Fibroblast of villous mesenchyme (primary cell): ENCODE measurements around the gene C1orf52. TPM values are rescaled to one million over a fixed set of nuclear protein-coding genes. Genes with fewer than 3 reads are reported as not detected.

Experiments
- DNase-seq: peaks from one replicate; pipeline ENCODE4 v3.0.0-alpha.2; 2010; ENCODE audit warnings: low read depth
- H3K4me3 ChIP-seq: 2 replicates; pipeline ENCODE4 v1.5.1; 2011; ENCODE audit warnings: low read depth, mild to moderate bottlenecking, low read length
- total RNA-seq: library from RNA; depleted of rRNA; stranded (reverse); fragments of >200 nt; gene quantifications from 2 replicates; pipeline ENCODE4 v1.2.3, GENCODE V29; 2012
- TF ChIP-seq, protein P1 (sequence below): IDR thresholded peaks from 2 replicates; pipeline ENCODE4 v1.5.1; 2012; ENCODE audit warnings: low read depth, mild to moderate bottlenecking, low read length; ENCODE audit not compliant: insufficient read depth

The C1orf52 gene
- total RNA-seq, 1 donor: 23.7 TPM

GRCh38 chr1:85278853-85279314, 19.4 kb upstream of the C1orf52 start:
- TF ChIP-seq, protein P1, sequence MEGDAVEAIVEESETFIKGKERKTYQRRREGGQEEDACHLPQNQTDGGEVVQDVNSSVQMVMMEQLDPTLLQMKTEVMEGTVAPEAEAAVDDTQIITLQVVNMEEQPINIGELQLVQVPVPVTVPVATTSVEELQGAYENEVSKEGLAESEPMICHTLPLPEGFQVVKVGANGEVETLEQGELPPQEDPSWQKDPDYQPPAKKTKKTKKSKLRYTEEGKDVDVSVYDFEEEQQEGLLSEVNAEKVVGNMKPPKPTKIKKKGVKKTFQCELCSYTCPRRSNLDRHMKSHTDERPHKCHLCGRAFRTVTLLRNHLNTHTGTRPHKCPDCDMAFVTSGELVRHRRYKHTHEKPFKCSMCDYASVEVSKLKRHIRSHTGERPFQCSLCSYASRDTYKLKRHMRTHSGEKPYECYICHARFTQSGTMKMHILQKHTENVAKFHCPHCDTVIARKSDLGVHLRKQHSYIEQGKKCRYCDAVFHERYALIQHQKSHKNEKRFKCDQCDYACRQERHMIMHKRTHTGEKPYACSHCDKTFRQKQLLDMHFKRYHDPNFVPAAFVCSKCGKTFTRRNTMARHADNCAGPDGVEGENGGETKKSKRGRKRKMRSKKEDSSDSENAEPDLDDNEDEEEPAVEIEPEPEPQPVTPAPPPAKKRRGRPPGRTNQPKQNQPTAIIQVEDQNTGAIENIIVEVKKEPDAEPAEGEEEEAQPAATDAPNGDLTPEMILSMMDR: no peak
- peak; percentile 96 for DNase-seq
- peak overlapping the region; percentile 34 for H3K4me3 ChIP-seq

DNA sequence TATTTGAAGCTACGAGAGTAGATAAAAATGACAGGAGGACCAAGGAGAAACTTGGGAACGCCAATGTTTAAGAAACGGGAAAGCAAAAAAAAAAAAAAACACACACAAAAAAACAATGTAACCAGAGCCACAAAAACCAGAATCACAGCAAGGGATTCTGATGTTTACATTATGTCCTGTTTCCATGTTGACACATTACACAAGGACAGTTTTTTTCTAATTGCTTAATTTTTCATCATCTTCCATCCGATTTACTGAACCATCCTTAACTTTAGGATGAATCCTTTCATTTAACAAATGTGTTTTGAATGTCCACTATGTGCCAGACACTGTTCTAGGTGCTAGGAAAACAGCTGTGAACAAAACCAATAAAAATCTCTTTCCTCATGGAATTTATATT, 18.3 kb upstream of the C1orf52 start:
- no peak overlapping the region for H3K4me3 ChIP-seq
- no peak for DNase-seq
- TF ChIP-seq, protein P1: no peak

DNA sequence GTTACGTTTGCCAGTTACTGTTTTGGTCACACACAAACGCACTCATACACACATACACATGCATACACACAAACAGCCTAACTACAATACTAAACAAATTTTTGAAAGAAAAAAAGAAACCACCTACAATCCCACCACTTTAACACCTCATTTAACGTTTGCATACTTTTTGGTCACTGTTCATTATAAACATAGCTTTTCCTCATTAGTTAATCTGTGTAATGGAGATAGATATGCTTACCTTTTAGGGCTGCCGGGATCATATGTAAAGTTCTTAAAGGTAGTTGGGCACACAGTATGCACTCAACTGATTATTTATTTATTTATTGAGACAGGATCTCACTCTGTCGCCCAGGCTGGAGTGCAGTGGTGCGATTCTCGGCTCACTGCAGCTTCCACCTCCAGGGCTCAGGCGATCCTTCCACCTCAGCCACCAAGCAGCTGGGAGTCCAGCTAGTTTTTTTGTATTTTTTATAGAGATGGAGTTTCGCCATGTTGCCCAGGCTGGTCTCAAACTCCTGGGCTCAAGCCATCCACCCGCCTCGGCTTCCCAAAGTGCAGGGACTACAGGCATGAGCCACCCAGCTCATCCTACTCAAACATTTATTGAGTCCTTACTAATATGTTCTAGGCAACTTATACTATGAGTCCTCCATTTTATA, 17.6 kb upstream of the C1orf52 start:
- H3K4me3 ChIP-seq: peak overlapping the region; percentile 74
- TF ChIP-seq, protein P1: no peak
- no peak for DNase-seq

- TF ChIP-seq, protein P1: no peak
- peak within 1 kb of the TSS; percentile 74 for H3K4me3 ChIP-seq
- peak; percentile 98 for DNase-seq
Measured at GRCh38 chr1:85276215-85276977, 16.9 kb upstream of the C1orf52 start, which contains the start of gene BCL10. TSS of gene BCL10 (minus strand) at chr1:85276632. CDS start at chr1:85276352, 280 bp downstream.

GRCh38 chr1:85275701-85276214, 16.3 kb upstream of the C1orf52 start:
- TF ChIP-seq, protein P1: no peak
- DNase-seq: no peak

DNA sequence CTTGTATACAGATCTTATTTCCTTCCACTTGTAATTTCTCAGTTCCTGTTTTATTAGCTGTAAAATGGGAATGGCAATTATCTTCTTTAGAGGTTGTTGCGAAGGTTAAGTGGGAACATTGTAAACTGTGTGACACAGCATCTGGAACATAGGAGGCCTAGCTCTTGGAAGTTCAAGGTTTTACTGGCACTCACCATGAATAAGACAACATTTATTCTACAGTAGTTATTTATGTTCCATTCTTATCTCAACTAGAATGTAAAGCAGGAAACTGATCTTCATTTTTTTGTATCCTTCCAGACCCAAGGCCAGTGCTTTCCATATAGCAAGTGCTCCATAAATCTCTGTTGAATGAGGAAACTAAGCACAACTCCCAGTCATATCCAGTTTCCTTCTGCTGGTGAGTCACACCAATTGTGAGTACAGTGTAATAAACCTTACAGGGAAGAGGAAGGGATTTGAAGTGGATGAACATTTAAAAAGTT, 15.5 kb upstream of the C1orf52 start:
- TF ChIP-seq, protein P1: no peak
- peak overlapping the region; percentile 74 for H3K4me3 ChIP-seq
- DNase-seq: peak; percentile 92

More at GRCh38 chr1:85275701-85276214, 16.3 kb upstream of the C1orf52 start:
- H3K4me3 ChIP-seq: peak overlapping the region; percentile 74
